Upper lobe of left lung (tissue), 6 donors: ENCODE measurements around the gene CDKAL1. TPM values are rescaled to one million over a fixed set of nuclear protein-coding genes. Genes with fewer than 3 reads are reported as not detected.

Experiments
- ATAC-seq, 2 donors: fragments of 200-7000 bp; cut with Tn5 transposase; one replicate each; pipeline ENCODE4 v1.9.1; 2022; ENCODE audit warnings: mild to moderate bottlenecking in 2 of 2, moderate library complexity in 2 of 2; ENCODE audit not compliant: low FRiP score in 2 of 2
- DNase-seq, 2 donors: peaks; one replicate each; pipeline ENCODE4 v3.0.0-alpha.2; 2019 to 2020
- H3K27ac ChIP-seq, 4 donors: fragments of 200-600 bp; sonication (generic); one replicate each; pipeline ENCODE4 v1.5.1; 2016 to 2019
- H3K27me3 ChIP-seq, 4 donors: fragments of 200-600 bp; sonication (generic); one replicate each; pipeline ENCODE4 v1.5.1; 2017 to 2019
- H3K36me3 ChIP-seq, 4 donors: fragments of 200-600 bp; sonication (generic); one replicate each; pipeline ENCODE4 v1.5.1; 2016 to 2019
- H3K4me1 ChIP-seq, 4 donors: fragments of 200-600 bp; sonication (generic); one replicate each; pipeline ENCODE4 v1.5.1; 2018 to 2019
- H3K4me3 ChIP-seq, 4 donors: fragments of 200-600 bp; sonication (generic); one replicate each; pipeline ENCODE4 v1.5.1; 2017 to 2019; ENCODE audit warnings: mild to moderate bottlenecking in 2 of 4, moderate library complexity in 1 of 4
- H3K9me3 ChIP-seq, 4 donors: fragments of 200-600 bp; sonication (generic); one replicate each; pipeline ENCODE4 v1.5.1; 2018 to 2019
- EP300 ChIP-seq, 4 donors: sonication (generic); formaldehyde crosslinking; IDR thresholded peaks; one replicate each; pipeline ENCODE4 v1.5.1; 2017; ENCODE audit warnings: antibody characterized with exemption in 4 of 4, control low read depth in 2 of 4
- POLR2A ChIP-seq, 4 donors: fragments of 450-650 bp; IDR thresholded peaks; one replicate each; pipeline ENCODE4 v1.5.1; 2016 to 2017; ENCODE audit warnings: antibody characterized with exemption in 4 of 4, mild to moderate bottlenecking in 2 of 4
- POLR2AphosphoS5 ChIP-seq, 2 donors: sonication (generic); formaldehyde crosslinking; IDR thresholded peaks; one replicate each; pipeline ENCODE4 v1.5.1; 2017; ENCODE audit warnings: antibody characterized with exemption in 2 of 2
- WGBS, 2 donors: methylation state at CpG; one replicate each; pipeline ENCODE4 v1.1.5; 2017 to 2018; 5-methylcytosine and 5-hydroxymethylcytosine counted together
- total RNA-seq, 6 donors: library from RNA; depleted of rRNA in 4 of 6; stranded (reverse); fragments of >200 nt in 4 of 6; gene quantifications; one replicate each; pipeline versions ENCODE4 v1.1.0 to v1.2.1, GENCODE V29; 2016 to 2021
- TF ChIP-seq, protein P1 (sequence below), 6 experiments: fragments of 450-650 bp in 4 of 6; fragments of 200-600 bp in 2 of 6; sonication (generic) in 2 of 6; IDR thresholded peaks; one replicate each; pipeline ENCODE4 v1.5.1; 2016 to 2019; ENCODE audit warnings: antibody characterized with exemption in 6 of 6
- donor health status: DM: no; HTN: no; CAD: no; lungs with moderate emphysema.
- donor health status: DM: no; HTN: yes; CAD: no; lungs with severe emphysema.

The CDKAL1 gene
- total RNA-seq, 6 donors from 2014 or later, result 9.4 to 22.6 (median 13.8) TPM

DNA sequence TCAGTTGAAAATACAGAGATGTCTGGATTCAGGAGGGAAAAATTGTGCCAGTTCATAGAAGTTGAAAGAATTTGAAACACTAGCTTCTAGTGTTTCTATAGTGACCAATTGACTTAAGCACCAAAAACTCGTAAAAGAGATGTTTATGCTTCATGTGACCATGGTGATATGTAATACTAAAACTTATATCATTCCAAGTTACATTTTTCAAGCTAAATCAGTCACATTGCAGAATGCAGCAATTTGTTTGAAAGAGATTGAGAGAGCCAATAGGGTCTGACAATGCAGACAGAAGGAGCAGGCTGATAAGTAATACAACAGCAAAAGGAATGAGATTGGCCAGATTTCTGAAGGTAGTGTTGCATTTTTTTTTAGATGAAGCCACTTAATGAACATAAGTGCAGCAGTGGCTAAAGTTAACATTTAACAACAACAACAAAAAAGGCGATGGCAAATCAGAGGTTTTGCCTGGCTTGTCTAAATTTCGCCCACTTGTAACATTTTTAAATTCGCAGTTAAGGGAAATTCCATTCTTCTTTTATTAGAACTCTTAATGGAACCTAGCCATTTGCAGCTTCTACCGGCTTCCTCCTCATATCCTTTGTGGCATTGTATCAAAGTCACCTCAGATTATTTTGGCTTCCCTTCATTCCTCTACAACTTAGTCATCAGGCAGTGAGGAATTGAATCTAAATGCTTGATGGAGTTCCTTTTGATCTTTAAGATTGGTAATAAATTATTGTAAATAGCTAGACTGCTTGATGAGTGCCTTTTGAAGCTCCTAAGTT is 575.3 kb downstream of the CDKAL1 start:
- ATAC-seq (no peak), DNase-seq (no peak)
- Histone ChIP-seq H3K36me3 (no peaks in the 10 kb centered on the region), H3K27me3 (no peaks in the 10 kb centered on the region), H3K9me3 (no peaks in the 10 kb centered on the region), H3K4me3 (no peak overlapping the region), H3K4me1 (peaks cover 0 to 6% (median 3%) of the 10 kb centered on the region in 4 donors), H3K27ac (no peak overlapping the region)
- 37 to 45% methylated on average over 5 of the region's 5 CpGs for WGBS, 2 donors
- TF ChIP-seq EP300 (IDR thresholded peaks at IDR 0.05), result no peak
- TF ChIP-seq, protein P1, sequence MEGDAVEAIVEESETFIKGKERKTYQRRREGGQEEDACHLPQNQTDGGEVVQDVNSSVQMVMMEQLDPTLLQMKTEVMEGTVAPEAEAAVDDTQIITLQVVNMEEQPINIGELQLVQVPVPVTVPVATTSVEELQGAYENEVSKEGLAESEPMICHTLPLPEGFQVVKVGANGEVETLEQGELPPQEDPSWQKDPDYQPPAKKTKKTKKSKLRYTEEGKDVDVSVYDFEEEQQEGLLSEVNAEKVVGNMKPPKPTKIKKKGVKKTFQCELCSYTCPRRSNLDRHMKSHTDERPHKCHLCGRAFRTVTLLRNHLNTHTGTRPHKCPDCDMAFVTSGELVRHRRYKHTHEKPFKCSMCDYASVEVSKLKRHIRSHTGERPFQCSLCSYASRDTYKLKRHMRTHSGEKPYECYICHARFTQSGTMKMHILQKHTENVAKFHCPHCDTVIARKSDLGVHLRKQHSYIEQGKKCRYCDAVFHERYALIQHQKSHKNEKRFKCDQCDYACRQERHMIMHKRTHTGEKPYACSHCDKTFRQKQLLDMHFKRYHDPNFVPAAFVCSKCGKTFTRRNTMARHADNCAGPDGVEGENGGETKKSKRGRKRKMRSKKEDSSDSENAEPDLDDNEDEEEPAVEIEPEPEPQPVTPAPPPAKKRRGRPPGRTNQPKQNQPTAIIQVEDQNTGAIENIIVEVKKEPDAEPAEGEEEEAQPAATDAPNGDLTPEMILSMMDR (IDR thresholded peaks at IDR 0.05), result no peak
- TF ChIP-seq POLR2AphosphoS5 (IDR thresholded peaks at IDR 0.05), result no peak
- no peak for TF ChIP-seq POLR2A (IDR thresholded peaks at IDR 0.05)

DNA sequence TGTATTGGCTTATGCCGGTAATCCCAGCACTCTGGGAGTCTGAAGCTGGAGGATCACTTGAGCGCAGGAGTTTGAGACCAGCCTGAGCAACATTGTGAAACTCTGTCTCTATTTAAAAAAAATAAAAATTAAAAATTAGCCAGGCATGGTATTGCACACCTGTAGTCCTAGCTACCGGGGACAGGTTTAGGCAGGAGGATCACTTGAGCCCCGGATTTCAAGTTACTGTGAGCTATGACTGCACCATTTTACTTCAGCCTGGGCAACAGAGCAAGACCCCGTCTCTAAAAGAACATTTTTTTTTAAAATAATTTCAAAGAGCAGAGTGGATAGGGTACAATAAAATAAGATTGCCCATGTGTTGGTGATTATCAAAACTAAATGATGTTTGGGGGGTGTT is 576.4 kb downstream of the CDKAL1 start:
- Histone ChIP-seq H3K4me1 (peaks cover 0 to 6% (median 3%) of the 10 kb centered on the region in 4 donors), H3K36me3 (no peaks in the 10 kb centered on the region), H3K27me3 (no peaks in the 10 kb centered on the region), H3K9me3 (no peaks in the 10 kb centered on the region), H3K27ac (no peak overlapping the region), H3K4me3 (no peak overlapping the region)
- TF ChIP-seq, protein P1 (IDR thresholded peaks at IDR 0.05), result no peak
- TF ChIP-seq POLR2AphosphoS5 (IDR thresholded peaks at IDR 0.05), result no peak
- no peak for TF ChIP-seq POLR2A (IDR thresholded peaks at IDR 0.05)
- no peak for TF ChIP-seq EP300 (IDR thresholded peaks at IDR 0.05)
- DNase-seq (no peak), ATAC-seq (no peak)
- whole genome bisulfite sequencing, 2 donors, result 94 to 96% methylated on average over 5 of the region's 5 CpGs

DNA sequence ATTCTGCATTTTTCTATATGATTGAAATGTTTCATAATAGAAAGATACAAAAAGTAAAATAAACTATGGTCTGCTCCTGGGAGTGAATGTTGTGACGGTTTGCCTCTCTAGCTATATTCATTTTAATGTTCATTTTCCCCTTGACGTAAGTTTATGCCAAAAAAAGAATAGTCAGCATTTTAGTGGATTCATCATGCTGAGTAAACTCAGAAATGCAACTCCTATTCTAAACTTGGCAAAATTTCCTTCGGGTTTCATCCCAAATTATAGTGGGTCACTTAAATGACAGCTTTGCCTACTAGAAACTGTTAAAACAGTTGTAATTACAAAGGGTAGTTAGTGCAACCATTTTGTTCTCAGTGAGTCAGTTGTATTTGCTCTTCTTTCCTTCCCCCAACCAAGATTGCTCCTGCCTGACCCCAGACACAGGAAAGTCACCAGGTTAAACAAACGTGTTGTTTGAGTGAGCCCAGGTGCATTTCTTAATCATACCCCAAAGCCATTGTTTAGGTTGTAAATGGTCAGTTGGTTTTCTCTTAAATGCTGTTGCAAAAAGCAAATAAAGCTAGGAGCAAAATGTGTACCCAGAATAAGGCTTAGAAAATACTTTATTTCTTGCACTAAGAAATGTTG is 577.0 kb downstream of the CDKAL1 start:
- ATAC-seq (no peak), DNase-seq (no peak)
- Histone ChIP-seq H3K4me1 (peaks cover 0 to 6% (median 3%) of the 10 kb centered on the region in 4 donors), H3K36me3 (no peaks in the 10 kb centered on the region), H3K27ac (no peak overlapping the region), H3K4me3 (no peak overlapping the region), H3K27me3 (no peaks in the 10 kb centered on the region), H3K9me3 (no peaks in the 10 kb centered on the region)
- no peak for TF ChIP-seq EP300 (IDR thresholded peaks at IDR 0.05)
- TF ChIP-seq POLR2AphosphoS5 (IDR thresholded peaks at IDR 0.05), result no peak
- no peak for TF ChIP-seq POLR2A (IDR thresholded peaks at IDR 0.05)
- TF ChIP-seq, protein P1 (IDR thresholded peaks at IDR 0.05), result no peak
- WGBS, 2 donors, result 67 to 73% methylated on average over 4 of the region's 4 CpGs

DNA sequence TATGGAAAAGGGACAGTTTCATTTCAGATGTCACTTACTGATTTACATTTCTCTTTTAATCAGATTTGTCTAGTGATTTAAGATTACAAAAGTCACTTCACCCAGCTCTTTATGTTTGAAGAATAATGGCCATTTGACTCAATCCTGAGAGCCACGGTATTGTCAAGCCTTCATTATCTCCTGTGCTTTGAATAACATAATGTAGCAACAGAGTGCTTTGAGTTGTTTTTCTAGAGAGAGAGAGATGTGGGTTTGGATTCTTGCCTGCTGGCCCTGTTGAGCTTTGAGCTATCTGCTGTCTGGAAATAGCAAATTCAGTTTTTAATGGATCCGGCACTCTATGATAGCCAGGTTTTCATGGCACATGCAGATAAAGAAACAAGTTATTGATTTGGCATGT is 580.9 kb downstream of the CDKAL1 start:
- Histone ChIP-seq H3K36me3 (no peaks in the 10 kb centered on the region), H3K4me1 (peaks cover 0 to under 1% (median 0%) of the 10 kb centered on the region in 4 donors), H3K9me3 (no peaks in the 10 kb centered on the region), H3K4me3 (no peak overlapping the region), H3K27ac (no peak overlapping the region), H3K27me3 (no peaks in the 10 kb centered on the region)
- WGBS, 2 donors, result 60 to 73% methylated on average over 2 of the region's 2 CpGs
- TF ChIP-seq, protein P1 (IDR thresholded peaks at IDR 0.05), result no peak
- TF ChIP-seq EP300 (IDR thresholded peaks at IDR 0.05), result no peak
- no peak for TF ChIP-seq POLR2AphosphoS5 (IDR thresholded peaks at IDR 0.05)
- TF ChIP-seq POLR2A (IDR thresholded peaks at IDR 0.05), result no peak
- no peak for ATAC-seq
- DNase-seq, result no peak
